Tibial nerve (tissue), 3 donors: ENCODE data around the gene DCX.

ENCODE experiments used
- CTCF ChIP-seq, 5 experiments: fragments of 200-600 bp in 3 of 5; fragments of 450-650 bp in 2 of 5; sonication (generic) in 3 of 5; IDR thresholded peaks; one replicate each; pipeline ENCODE4 v1.5.1; 2016 to 2019; ENCODE audit warnings: antibody characterized with exemption in 5 of 5, mild to moderate bottlenecking in 3 of 5, moderate library complexity in 2 of 5
- POLR2A ChIP-seq, 2 donors: fragments of 450-650 bp; IDR thresholded peaks; one replicate each; pipeline ENCODE4 v1.6.1; 2017; ENCODE audit warnings: antibody characterized with exemption in 2 of 2, mild to moderate bottlenecking in 2 of 2, moderate library complexity in 2 of 2

- TF ChIP-seq CTCF (IDR thresholded peaks at IDR 0.05) (no peak), POLR2A (IDR thresholded peaks at IDR 0.05) (no peak)
Observed at GRCh38 chrX:111257733-111258132, 154.3 kb downstream of the DCX start.
